ENCODE measurements around the gene ABCA5. TPM values are rescaled to one million over a fixed set of nuclear protein-coding genes. Genes with fewer than 3 reads are reported as not detected.

ABCA5 gene
- total and polyA plus RNA-seq, 2 of the 13 experiments (the other 11 are each of a cell fraction or from before 2014, with no cell fraction given) = 9.7 to 10.1 TPM

DNA sequence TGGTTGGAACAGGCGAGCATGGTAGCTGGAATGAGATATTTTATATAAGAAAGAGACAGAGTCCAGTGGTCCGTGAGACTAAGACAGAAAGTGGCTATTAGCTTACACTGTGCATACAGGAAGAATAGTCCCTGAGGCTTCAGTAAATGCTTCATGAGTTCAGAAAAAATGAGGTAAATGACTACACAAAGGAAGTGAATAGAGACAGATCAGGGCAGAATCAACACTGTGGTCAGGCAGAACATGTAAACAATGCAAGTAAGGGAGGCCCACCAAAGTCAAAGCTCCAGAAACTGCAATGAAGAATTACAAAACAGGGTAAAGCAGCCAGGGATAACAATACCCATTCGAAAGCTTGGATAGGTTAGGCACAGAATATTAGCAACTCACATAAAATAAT lies 103.1 kb downstream of the ABCA5 start (continued):
- TF ChIP-seq, protein P1, sequence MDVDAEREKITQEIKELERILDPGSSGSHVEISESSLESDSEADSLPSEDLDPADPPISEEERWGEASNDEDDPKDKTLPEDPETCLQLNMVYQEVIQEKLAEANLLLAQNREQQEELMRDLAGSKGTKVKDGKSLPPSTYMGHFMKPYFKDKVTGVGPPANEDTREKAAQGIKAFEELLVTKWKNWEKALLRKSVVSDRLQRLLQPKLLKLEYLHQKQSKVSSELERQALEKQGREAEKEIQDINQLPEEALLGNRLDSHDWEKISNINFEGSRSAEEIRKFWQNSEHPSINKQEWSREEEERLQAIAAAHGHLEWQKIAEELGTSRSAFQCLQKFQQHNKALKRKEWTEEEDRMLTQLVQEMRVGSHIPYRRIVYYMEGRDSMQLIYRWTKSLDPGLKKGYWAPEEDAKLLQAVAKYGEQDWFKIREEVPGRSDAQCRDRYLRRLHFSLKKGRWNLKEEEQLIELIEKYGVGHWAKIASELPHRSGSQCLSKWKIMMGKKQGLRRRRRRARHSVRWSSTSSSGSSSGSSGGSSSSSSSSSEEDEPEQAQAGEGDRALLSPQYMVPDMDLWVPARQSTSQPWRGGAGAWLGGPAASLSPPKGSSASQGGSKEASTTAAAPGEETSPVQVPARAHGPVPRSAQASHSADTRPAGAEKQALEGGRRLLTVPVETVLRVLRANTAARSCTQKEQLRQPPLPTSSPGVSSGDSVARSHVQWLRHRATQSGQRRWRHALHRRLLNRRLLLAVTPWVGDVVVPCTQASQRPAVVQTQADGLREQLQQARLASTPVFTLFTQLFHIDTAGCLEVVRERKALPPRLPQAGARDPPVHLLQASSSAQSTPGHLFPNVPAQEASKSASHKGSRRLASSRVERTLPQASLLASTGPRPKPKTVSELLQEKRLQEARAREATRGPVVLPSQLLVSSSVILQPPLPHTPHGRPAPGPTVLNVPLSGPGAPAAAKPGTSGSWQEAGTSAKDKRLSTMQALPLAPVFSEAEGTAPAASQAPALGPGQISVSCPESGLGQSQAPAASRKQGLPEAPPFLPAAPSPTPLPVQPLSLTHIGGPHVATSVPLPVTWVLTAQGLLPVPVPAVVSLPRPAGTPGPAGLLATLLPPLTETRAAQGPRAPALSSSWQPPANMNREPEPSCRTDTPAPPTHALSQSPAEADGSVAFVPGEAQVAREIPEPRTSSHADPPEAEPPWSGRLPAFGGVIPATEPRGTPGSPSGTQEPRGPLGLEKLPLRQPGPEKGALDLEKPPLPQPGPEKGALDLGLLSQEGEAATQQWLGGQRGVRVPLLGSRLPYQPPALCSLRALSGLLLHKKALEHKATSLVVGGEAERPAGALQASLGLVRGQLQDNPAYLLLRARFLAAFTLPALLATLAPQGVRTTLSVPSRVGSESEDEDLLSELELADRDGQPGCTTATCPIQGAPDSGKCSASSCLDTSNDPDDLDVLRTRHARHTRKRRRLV (CRISPR knock-in tag; IDR thresholded peaks at IDR 0.05) = no peak
- TF ChIP-seq, protein P2, sequence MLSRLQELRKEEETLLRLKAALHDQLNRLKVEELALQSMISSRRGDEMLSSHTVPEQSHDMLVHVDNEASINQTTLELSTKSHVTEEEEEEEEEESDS (CRISPR knock-in tag; IDR thresholded peaks at IDR 0.05; ENCODE audit: borderline replicate concordance) = no peak
- TF ChIP-seq, protein P3, sequence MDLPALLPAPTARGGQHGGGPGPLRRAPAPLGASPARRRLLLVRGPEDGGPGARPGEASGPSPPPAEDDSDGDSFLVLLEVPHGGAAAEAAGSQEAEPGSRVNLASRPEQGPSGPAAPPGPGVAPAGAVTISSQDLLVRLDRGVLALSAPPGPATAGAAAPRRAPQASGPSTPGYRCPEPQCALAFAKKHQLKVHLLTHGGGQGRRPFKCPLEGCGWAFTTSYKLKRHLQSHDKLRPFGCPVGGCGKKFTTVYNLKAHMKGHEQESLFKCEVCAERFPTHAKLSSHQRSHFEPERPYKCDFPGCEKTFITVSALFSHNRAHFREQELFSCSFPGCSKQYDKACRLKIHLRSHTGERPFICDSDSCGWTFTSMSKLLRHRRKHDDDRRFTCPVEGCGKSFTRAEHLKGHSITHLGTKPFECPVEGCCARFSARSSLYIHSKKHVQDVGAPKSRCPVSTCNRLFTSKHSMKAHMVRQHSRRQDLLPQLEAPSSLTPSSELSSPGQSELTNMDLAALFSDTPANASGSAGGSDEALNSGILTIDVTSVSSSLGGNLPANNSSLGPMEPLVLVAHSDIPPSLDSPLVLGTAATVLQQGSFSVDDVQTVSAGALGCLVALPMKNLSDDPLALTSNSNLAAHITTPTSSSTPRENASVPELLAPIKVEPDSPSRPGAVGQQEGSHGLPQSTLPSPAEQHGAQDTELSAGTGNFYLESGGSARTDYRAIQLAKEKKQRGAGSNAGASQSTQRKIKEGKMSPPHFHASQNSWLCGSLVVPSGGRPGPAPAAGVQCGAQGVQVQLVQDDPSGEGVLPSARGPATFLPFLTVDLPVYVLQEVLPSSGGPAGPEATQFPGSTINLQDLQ (CRISPR knock-in tag; IDR thresholded peaks at IDR 0.05) = no peak
- TF ChIP-seq SRF (IDR thresholded peaks at IDR 0.05; ENCODE audit: low read depth, low read length) (no peak), RFXAP (CRISPR knock-in tag; IDR thresholded peaks at IDR 0.05; ENCODE audit: borderline replicate concordance) (no peak), STAT5B (CRISPR knock-in tag; IDR thresholded peaks at IDR 0.05) (no peak), TCF7 (IDR thresholded peaks at IDR 0.05; ENCODE audit: low read depth) (0 out of 2 replicates have a peak, but pooled peaks have one; percentile 24), TMF1 (CRISPR knock-in tag; IDR thresholded peaks at IDR 0.05; ENCODE audit: low read depth) (no peak), ZNF317 (CRISPR knock-in tag; IDR thresholded peaks at IDR 0.05) (no peak), RARG (CRISPR knock-in tag; IDR thresholded peaks at IDR 0.05; ENCODE audit: low read depth) (no peak), ZNF549 (CRISPR knock-in tag; IDR thresholded peaks at IDR 0.05) (no peak), SIX1 (CRISPR knock-in tag; IDR thresholded peaks at IDR 0.05; ENCODE audit: borderline replicate concordance) (no peak), ZNF263 (CRISPR knock-in tag; IDR thresholded peaks at IDR 0.05) (no peak), NR2F1 (CRISPR knock-in tag; IDR thresholded peaks at IDR 0.05) (no peak), ELF1 (CRISPR knock-in tag; IDR thresholded peaks at IDR 0.05) (peak; percentile 47; the same call in 1 of the 2 replicates), BORCS8-MEF2B (CRISPR knock-in tag; IDR thresholded peaks at IDR 0.05) (no peak), HNRNPLL (IDR thresholded peaks at IDR 0.05; ENCODE audit: low read depth, low read length, poor library complexity, severe bottlenecking) (no peak), ZNF124 (CRISPR knock-in tag; IDR thresholded peaks at IDR 0.05) (no peak), NFIC (IDR thresholded peaks at IDR 0.05; ENCODE audit: low read length) (0 out of 2 replicates have a peak, but pooled peaks have one; percentile 57)
- TF ChIP-seq, protein P4, sequence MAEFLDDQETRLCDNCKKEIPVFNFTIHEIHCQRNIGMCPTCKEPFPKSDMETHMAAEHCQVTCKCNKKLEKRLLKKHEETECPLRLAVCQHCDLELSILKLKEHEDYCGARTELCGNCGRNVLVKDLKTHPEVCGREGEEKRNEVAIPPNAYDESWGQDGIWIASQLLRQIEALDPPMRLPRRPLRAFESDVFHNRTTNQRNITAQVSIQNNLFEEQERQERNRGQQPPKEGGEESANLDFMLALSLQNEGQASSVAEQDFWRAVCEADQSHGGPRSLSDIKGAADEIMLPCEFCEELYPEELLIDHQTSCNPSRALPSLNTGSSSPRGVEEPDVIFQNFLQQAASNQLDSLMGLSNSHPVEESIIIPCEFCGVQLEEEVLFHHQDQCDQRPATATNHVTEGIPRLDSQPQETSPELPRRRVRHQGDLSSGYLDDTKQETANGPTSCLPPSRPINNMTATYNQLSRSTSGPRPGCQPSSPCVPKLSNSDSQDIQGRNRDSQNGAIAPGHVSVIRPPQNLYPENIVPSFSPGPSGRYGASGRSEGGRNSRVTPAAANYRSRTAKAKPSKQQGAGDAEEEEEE (CRISPR knock-in tag; IDR thresholded peaks at IDR 0.05; ENCODE audit: borderline replicate concordance) = no peak
- TF ChIP-seq, protein P5, sequence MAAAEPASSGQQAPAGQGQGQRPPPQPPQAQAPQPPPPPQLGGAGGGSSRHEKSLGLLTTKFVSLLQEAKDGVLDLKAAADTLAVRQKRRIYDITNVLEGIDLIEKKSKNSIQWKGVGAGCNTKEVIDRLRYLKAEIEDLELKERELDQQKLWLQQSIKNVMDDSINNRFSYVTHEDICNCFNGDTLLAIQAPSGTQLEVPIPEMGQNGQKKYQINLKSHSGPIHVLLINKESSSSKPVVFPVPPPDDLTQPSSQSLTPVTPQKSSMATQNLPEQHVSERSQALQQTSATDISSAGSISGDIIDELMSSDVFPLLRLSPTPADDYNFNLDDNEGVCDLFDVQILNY (CRISPR knock-in tag; conservative IDR thresholded peaks at IDR 0.05) = no peak
